ENCODE measurements around the gene PPOX.

Gene PPOX

GRCh38 chr1:161165742-161166668 is at the start of gene PPOX:
Gene PPOX, plus strand, starts transcription at chr1:161166426. Its CDS starts 422 bp downstream, at chr1:161166848.
- peak; percentile 95 for DNase-seq

GRCh38 chr1:161117759-161118581 is 48.3 kb upstream of the PPOX start, which contains the start of the genes NIT1 and PFDN2:
Gene NIT1, plus strand, starts transcription at chr1:161118105. Its CDS starts 72 bp downstream, at chr1:161118177.
Gene PFDN2, minus strand, starts transcription at chr1:161118037. Its CDS starts 11 bp downstream, at chr1:161118026.
- peak; percentile 37 for DNase-seq

- DNase-seq = no peak
These were observed 46.9 kb upstream of the PPOX start for GRCh38 chr1:161119092-161119903.

GRCh38 chr1:161121042-161121650 is 45.1 kb upstream of the PPOX start:
- no peak for DNase-seq

- no peak for DNase-seq
These were observed 44.4 kb upstream of the PPOX start for GRCh38 chr1:161121834-161122233.

- DNase-seq = no peak
These were observed 43.3 kb upstream of the PPOX start for GRCh38 chr1:161122967-161123366.

GRCh38 chr1:161127649-161128048 is 38.6 kb upstream of the PPOX start:
- no peak for DNase-seq

- no peak for DNase-seq
These were observed 37.4 kb upstream of the PPOX start for GRCh38 chr1:161128591-161129420.

GRCh38 chr1:161130266-161130665 is 36.0 kb upstream of the PPOX start:
- DNase-seq = no peak

- DNase-seq = no peak
These were observed 34.5 kb upstream of the PPOX start for GRCh38 chr1:161131523-161132409.

- DNase-seq = peak; percentile 94
These were observed 33.6 kb upstream of the PPOX start, which contains the start of gene DEDD for GRCh38 chr1:161132410-161133219. Gene DEDD, minus strand, starts transcription at chr1:161132667. Its CDS starts 8,205 bp downstream, at chr1:161124462.

- DNase-seq = no peak
These were observed 32.9 kb upstream of the PPOX start for GRCh38 chr1:161133220-161133740.

GRCh38 chr1:161137881-161138280 is 28.3 kb upstream of the PPOX start:
- no peak for DNase-seq

- DNase-seq = no peak
These were observed 27.8 kb upstream of the PPOX start for GRCh38 chr1:161138431-161138830.

GRCh38 chr1:161139766-161140165 is 26.5 kb upstream of the PPOX start:
- DNase-seq = no peak

GRCh38 chr1:161140755-161141400 is 25.3 kb upstream of the PPOX start:
- DNase-seq = no peak

GRCh38 chr1:161145832-161146231 is 20.4 kb upstream of the PPOX start:
- no peak for DNase-seq

- no peak for DNase-seq
These were observed 13.1 kb upstream of the PPOX start for GRCh38 chr1:161153176-161153575.
